CD4-positive, alpha-beta T cell (primary cell): ENCODE data around the gene GEMIN4. TPM values are rescaled to one million over a fixed set of nuclear protein-coding genes. Genes with fewer than 3 reads are reported as not detected.

Experiments
- ATAC-seq: fragments of 200-7000 bp; cut with Tn5 transposase; one replicate; pipeline ENCODE4 v1.10.0; 2022; ENCODE audit warnings: mild to moderate bottlenecking; ENCODE audit not compliant: poor library complexity
- CTCF ChIA-PET: fragments of 350-600 bp; sonication (Branson Sonifier 250); formaldehyde crosslinking; loops from one replicate; lab custom pipeline; 2021; ENCODE audit warnings: antibody characterized with exemption, inconsistent platforms; lab: Charles Lee
- POLR2A ChIA-PET: fragments of 350-600 bp; sonication (Branson Sonifier 250); formaldehyde crosslinking; loops from one replicate; lab custom pipeline; 2021; ENCODE audit warnings: antibody characterized with exemption, inconsistent platforms; lab: Charles Lee
- DNase-seq, 14 experiments: peaks; one replicate each; pipeline ENCODE4 v3.0.0-alpha.2; 2013 to 2020; ENCODE audit warnings: mixed read lengths in 2 of 14
- H3K27ac ChIP-seq, 2 donors: one replicate each; pipeline versions ENCODE4 v1.5.1 to v1.7.0; 2013; ENCODE audit warnings: low read length in 2 of 2, low read depth in 1 of 2, mild to moderate bottlenecking in 1 of 2
- H3K27me3 ChIP-seq, 2 experiments: 1 replicate in 1 of 2; 2 replicates in 1 of 2; pipeline versions ENCODE4 v1.6.1 to v1.7.0; 2013; ENCODE audit warnings: low read length in 2 of 2, control low read depth in 1 of 2, mild to moderate bottlenecking in 1 of 2, moderate library complexity in 1 of 2; ENCODE audit not compliant: insufficient read depth in 2 of 2, control insufficient read depth in 1 of 2
- H3K36me3 ChIP-seq: one replicate; pipeline ENCODE4 v1.6.1; 2013; ENCODE audit warnings: low read length, control low read depth; ENCODE audit not compliant: insufficient read depth
- H3K4me1 ChIP-seq: one replicate; pipeline ENCODE4 v1.6.1; 2013; ENCODE audit warnings: low read length, control low read depth; ENCODE audit not compliant: insufficient read depth
- H3K4me3 ChIP-seq: one replicate; pipeline ENCODE4 v1.5.1; 2013; ENCODE audit warnings: mild to moderate bottlenecking, low read length, moderate library complexity
- H3K9me3 ChIP-seq, 2 experiments: 1 replicate in 1 of 2; 2 replicates in 1 of 2; pipeline versions ENCODE4 v1.6.1 to v1.7.0; 2013; ENCODE audit warnings: low read length in 2 of 2, mild to moderate bottlenecking in 2 of 2, control low read depth in 1 of 2, moderate library complexity in 1 of 2; ENCODE audit not compliant: control insufficient read depth in 1 of 2, insufficient read depth in 1 of 2
- H3K27ac Mint-ChIP-seq: one replicate; pipeline ENCODE4 v1.8.0; 2020; ENCODE audit warnings: mixed read lengths
- H3K27me3 Mint-ChIP-seq: one replicate; pipeline ENCODE4 v1.8.0; 2021; ENCODE audit warnings: mixed read lengths
- H3K36me3 Mint-ChIP-seq: one replicate; pipeline ENCODE4 v1.8.0; 2021; ENCODE audit warnings: low read depth, mixed read lengths
- H3K4me1 Mint-ChIP-seq: one replicate; pipeline ENCODE4 v1.8.0; 2021; ENCODE audit warnings: low read depth, mixed read lengths
- H3K4me3 Mint-ChIP-seq: one replicate; pipeline ENCODE4 v1.8.0; 2020; ENCODE audit warnings: mild to moderate bottlenecking, mixed read lengths
- H3K9me3 Mint-ChIP-seq: one replicate; pipeline ENCODE4 v1.8.0; 2020; ENCODE audit warnings: mixed read lengths
- intact Hi-C, 2 experiments: fragments of 100-400 bp; cut with DNase I in 1 of 2; cut with micrococcal nuclease in 1 of 2; formaldehyde crosslinking; loops; one replicate each; pipeline versions ENCODE4 v1.15.1 to v1.9.0; 2023 to 2025; cut with DNase I, micrococcal nuclease
- total RNA-seq, 174 experiments: library from RNA in 2 of 174; stranded (reverse) in 2 of 174; gene quantifications; one replicate each; pipeline ENCODE4 v1.2.3 and lab custom pipeline; 2021 to 2026
- TF ChIP-seq, protein P1 (sequence below): fragments of 200-600 bp; IDR thresholded peaks from one replicate; pipeline ENCODE4 v1.8.0; 2022; ENCODE audit warnings: antibody characterized with exemption, mild to moderate bottlenecking

GEMIN4 gene
- total RNA-seq, 2 experiments from 2014 or later, result 16.0 to 18.0 TPM

DNA sequence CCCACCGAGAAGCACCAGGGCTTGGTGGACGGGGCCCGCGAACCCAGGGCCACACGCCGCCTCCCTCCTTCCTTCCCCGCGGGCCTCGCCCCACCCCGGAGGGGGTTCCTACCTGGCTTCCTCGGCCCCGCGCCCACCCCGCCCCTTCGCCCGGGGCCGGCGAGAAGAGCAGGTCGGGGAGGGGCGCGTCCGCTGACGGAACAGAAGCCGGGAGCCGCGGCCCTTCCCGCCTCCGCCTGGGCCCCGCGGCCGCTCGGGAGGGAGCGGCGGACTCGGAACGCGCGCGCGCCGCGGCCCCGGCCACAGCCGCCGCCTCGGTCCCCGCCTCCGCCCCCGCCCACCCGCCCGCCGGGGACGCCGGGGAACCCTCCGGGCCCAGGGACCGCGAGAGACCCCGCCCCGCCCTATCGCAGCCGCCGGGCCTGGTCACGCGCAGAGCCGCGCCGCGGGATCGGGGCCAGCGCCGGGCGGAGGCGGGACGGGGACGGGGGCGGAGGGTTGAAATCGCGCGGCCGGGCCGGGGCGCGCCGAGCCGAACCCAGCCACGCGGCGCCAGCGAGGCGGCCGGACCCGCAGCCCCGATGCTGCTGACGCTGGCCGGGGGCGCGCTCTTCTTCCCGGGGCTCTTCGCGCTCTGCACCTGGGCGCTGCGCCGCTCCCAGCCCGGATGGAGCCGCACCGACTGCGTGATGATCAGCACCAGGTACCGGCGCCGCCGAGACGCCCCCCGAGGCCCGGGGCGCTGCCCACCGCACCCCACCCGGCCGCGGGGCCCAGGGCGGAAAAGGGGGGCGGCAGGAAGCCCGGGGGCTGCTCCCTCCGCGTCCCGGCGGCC lies 19.8 kb downstream of the GEMIN4 start, which contains the start of gene TLCD3A:
TSS of gene TLCD3A (plus strand) at position 530 of the 835 bp plus-strand sequence. CDS start at position 582, 52 bp downstream.
- intact Hi-C loops, result loop anchor here in 1 of 2 experiments (2.0 kb wide), 1 partner anchor 19 kb away; no protein-coding TSS in a partner anchor
- Mint-ChIP-seq H3K9me3 (no peaks in the 10 kb centered on the region), H3K4me3 (peak within 1 kb of the TSS; percentile 87), H3K27me3 (peaks cover 26% of the 10 kb centered on the region), H3K27ac (no peak within 1 kb of the TSS), H3K4me1 (peaks cover 7% of the 10 kb centered on the region), H3K36me3 (no peaks in the 10 kb centered on the region)
- DNase-seq (peak in 11 of 14 experiments; percentile 16 to 75 (median 46)), ATAC-seq (peak; percentile 68)
- peaks cover 8 to 13% of the 10 kb centered on the region in 2 experiments for H3K27me3 ChIP-seq
- POLR2A ChIA-PET, result interaction anchor here (1.3 kb wide), 1 partner anchor 18 kb away, joined by 4 read pairs; no protein-coding TSS in a partner anchor
- H3K27ac ChIP-seq, result no peak within 1 kb of the TSS
- H3K4me1 ChIP-seq, result peaks cover 14% of the 10 kb centered on the region
- H3K4me3 ChIP-seq, result peak within 1 kb of the TSS; percentile 52
- TF ChIP-seq, protein P1, sequence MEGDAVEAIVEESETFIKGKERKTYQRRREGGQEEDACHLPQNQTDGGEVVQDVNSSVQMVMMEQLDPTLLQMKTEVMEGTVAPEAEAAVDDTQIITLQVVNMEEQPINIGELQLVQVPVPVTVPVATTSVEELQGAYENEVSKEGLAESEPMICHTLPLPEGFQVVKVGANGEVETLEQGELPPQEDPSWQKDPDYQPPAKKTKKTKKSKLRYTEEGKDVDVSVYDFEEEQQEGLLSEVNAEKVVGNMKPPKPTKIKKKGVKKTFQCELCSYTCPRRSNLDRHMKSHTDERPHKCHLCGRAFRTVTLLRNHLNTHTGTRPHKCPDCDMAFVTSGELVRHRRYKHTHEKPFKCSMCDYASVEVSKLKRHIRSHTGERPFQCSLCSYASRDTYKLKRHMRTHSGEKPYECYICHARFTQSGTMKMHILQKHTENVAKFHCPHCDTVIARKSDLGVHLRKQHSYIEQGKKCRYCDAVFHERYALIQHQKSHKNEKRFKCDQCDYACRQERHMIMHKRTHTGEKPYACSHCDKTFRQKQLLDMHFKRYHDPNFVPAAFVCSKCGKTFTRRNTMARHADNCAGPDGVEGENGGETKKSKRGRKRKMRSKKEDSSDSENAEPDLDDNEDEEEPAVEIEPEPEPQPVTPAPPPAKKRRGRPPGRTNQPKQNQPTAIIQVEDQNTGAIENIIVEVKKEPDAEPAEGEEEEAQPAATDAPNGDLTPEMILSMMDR, result no peak
- no peaks in the 10 kb centered on the region for H3K9me3 ChIP-seq
- CTCF ChIA-PET, result no interaction called here
- H3K36me3 ChIP-seq, result no peaks in the 10 kb centered on the region

DNA sequence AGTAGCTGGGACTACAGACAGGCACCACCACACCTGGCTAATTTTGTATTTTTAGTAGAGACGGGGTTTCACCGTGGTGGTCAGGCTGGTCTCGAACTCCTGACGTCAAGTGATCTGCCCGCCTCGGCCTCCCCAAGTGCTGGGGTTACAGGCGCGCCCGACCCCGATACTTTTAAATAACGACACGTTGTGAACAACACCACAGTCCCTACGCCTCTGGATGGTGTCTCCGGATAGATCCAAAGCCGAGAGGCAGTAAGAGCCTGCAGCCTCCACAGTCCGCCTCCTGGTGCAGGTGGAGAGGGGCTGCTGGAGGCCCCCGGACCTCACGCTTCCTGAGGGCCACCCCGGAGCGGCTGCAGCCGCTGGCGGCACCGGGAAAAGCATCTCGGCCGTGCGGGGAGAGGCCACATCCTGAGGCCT lies 20.4 kb downstream of the GEMIN4 start:
- H3K9me3 Mint-ChIP-seq, result no peaks in the 10 kb centered on the region
- no peak for DNase-seq
- H3K27ac ChIP-seq, result no peak overlapping the region
- intact Hi-C loops, result loop anchor here in 1 of 2 experiments (2.0 kb wide), 1 partner anchor 19 kb away; no protein-coding TSS in a partner anchor
- peak; percentile 21 for ATAC-seq
- ChIA-PET CTCF (no interaction called here), POLR2A (interaction anchor here (1.0 kb wide), 1 partner anchor 20 kb away, joined by 5 read pairs; no protein-coding TSS in a partner anchor)
- no peaks in the 10 kb centered on the region for H3K9me3 ChIP-seq
- peak overlapping the region; percentile 52 for H3K4me3 ChIP-seq
- H3K27me3 ChIP-seq, result peaks cover 8 to 13% of the 10 kb centered on the region in 2 experiments
- TF ChIP-seq, protein P1, result no peak
- H3K36me3 Mint-ChIP-seq, result no peaks in the 10 kb centered on the region
- peak overlapping the region; percentile 68 for H3K4me3 Mint-ChIP-seq
- no peak overlapping the region for H3K27ac Mint-ChIP-seq
- H3K4me1 ChIP-seq, result peaks cover 14% of the 10 kb centered on the region
- peaks cover 7% of the 10 kb centered on the region for H3K4me1 Mint-ChIP-seq
- peaks cover 30% of the 10 kb centered on the region for H3K27me3 Mint-ChIP-seq
- no peaks in the 10 kb centered on the region for H3K36me3 ChIP-seq

DNA sequence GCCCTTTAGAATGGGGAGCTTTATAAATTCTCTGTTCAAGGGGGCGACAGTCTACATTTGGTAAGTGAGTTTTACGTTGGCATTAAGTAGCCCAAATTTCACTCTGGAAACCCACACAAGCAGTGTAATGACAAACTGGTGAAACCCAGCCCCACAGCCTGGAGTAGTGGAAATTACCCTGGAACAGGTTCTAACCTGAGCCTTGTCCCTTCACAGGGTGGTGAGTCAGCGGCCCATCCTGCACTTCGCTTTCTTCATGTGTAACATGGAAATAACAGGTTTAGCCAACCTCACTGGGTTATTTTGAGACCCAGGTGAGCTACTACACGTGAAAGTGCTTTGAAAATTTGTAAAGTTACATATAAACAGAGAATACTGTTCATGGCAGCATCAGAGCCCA lies 23.2 kb downstream of the GEMIN4 start:
- Mint-ChIP-seq H3K27me3 (peaks cover 30% of the 10 kb centered on the region), H3K4me3 (no peak overlapping the region), H3K4me1 (peaks cover 7% of the 10 kb centered on the region), H3K9me3 (no peaks in the 10 kb centered on the region), H3K27ac (no peak overlapping the region), H3K36me3 (no peaks in the 10 kb centered on the region)
- no peak overlapping the region for H3K4me3 ChIP-seq
- no peaks in the 10 kb centered on the region for H3K9me3 ChIP-seq
- intact Hi-C loops, result no loop called here
- peaks cover 14% of the 10 kb centered on the region for H3K4me1 ChIP-seq
- H3K36me3 ChIP-seq, result no peaks in the 10 kb centered on the region
- H3K27me3 ChIP-seq, result peaks cover 8 to 13% of the 10 kb centered on the region in 2 experiments
- DNase-seq, result no peak
- H3K27ac ChIP-seq, result no peak overlapping the region
- ATAC-seq, result no peak
- TF ChIP-seq, protein P1, result no peak
- CTCF ChIA-PET, result interaction anchor here (0.7 kb wide), 2 partner anchors 14 to 24 kb away, joined by 3 to 4 read pairs; no protein-coding TSS in a partner anchor
- POLR2A ChIA-PET, result no interaction called here
